Endothelial cell of umbilical vein (primary cell): ENCODE results near the gene TXNDC2.

Experiments used
- EZH2 ChIP-seq: IDR thresholded peaks from 2 replicates; pipeline ENCODE4 v1.6.1; 2012; ENCODE audit warnings: borderline replicate concordance, low read depth, mild to moderate bottlenecking, moderate library complexity, low read length, inconsistent platforms; ENCODE audit not compliant: severe bottlenecking
- MAX ChIP-seq: IDR thresholded peaks from 2 replicates; pipeline ENCODE4 v1.6.1; 2011; ENCODE audit not compliant: insufficient read depth, insufficient read length
- POLR2A ChIP-seq: IDR thresholded peaks from 2 replicates; pipeline ENCODE4 v1.6.1; 2012; ENCODE audit warnings: low read depth, mild to moderate bottlenecking, control low read depth, low read length
- POLR2AphosphoS5 ChIP-seq: IDR thresholded peaks from 2 replicates; pipeline ENCODE4 v1.6.1; 2012; ENCODE audit warnings: low read depth, mild to moderate bottlenecking, control low read depth, low read length, moderate library complexity; ENCODE audit not compliant: insufficient read depth
- TF ChIP-seq, protein P1 (sequence below), 2 donors: IDR thresholded peaks; 1 replicate in 1 of 2; 2 replicates in 1 of 2; pipeline ENCODE4 v1.5.1; 2011; ENCODE audit warnings: low read length in 2 of 2, mild to moderate bottlenecking in 2 of 2, moderate library complexity in 2 of 2, control low read depth in 1 of 2, inconsistent platforms in 1 of 2, low read depth in 1 of 2; ENCODE audit not compliant: insufficient read depth in 1 of 2; ENCODE audit errors: extremely low read depth in 1 of 2

GRCh38 chr18:9848170-9848879, 37.4 kb upstream of the TXNDC2 start:
- TF ChIP-seq POLR2A, result no peak
- TF ChIP-seq, protein P1, sequence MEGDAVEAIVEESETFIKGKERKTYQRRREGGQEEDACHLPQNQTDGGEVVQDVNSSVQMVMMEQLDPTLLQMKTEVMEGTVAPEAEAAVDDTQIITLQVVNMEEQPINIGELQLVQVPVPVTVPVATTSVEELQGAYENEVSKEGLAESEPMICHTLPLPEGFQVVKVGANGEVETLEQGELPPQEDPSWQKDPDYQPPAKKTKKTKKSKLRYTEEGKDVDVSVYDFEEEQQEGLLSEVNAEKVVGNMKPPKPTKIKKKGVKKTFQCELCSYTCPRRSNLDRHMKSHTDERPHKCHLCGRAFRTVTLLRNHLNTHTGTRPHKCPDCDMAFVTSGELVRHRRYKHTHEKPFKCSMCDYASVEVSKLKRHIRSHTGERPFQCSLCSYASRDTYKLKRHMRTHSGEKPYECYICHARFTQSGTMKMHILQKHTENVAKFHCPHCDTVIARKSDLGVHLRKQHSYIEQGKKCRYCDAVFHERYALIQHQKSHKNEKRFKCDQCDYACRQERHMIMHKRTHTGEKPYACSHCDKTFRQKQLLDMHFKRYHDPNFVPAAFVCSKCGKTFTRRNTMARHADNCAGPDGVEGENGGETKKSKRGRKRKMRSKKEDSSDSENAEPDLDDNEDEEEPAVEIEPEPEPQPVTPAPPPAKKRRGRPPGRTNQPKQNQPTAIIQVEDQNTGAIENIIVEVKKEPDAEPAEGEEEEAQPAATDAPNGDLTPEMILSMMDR (IDR thresholded peaks at IDR 0.05; ENCODE audit: extremely low read depth in 1 of 2, insufficient read depth in 1 of 2, low read depth in 1 of 2, low read length in 2 of 2), result no peak
- no peak for TF ChIP-seq POLR2AphosphoS5
- TF ChIP-seq EZH2, result no peak
- TF ChIP-seq MAX, result no peak
